Activated T-cell treated with anti-CD3 and anti-CD28 coated beads, Interleukin-2, amount 50 U/mL, for 4 hours (primary cell): Measurements from ENCODE around the gene KRTAP10-4. TPM values are rescaled to one million over a fixed set of nuclear protein-coding genes. Genes with fewer than 3 reads are reported as not detected.

Experiments
- ATAC-seq, 2 donors: fragments of 200-7000 bp; cut with Tn5 transposase; one replicate each; pipeline ENCODE4 v1.10.0; 2021
- DNase-seq: peaks from one replicate; pipeline ENCODE4 v3.0.0-alpha.2; 2020
- H3K27me3 Mint-ChIP-seq: one replicate; pipeline ENCODE4 v1.8.0; 2021; ENCODE audit warnings: low read depth, mixed read lengths
- H3K36me3 Mint-ChIP-seq: one replicate; pipeline ENCODE4 v1.8.0; 2022; ENCODE audit warnings: mixed read lengths; ENCODE audit not compliant: insufficient read depth
- H3K4me1 Mint-ChIP-seq: one replicate; pipeline ENCODE4 v1.8.0; 2021; ENCODE audit warnings: low read depth, mixed read lengths
- H3K4me3 Mint-ChIP-seq: one replicate; pipeline ENCODE4 v1.8.0; 2021; ENCODE audit warnings: mild to moderate bottlenecking, moderate library complexity, mixed read lengths
- H3K9me3 Mint-ChIP-seq: one replicate; pipeline ENCODE4 v1.8.0; 2021; ENCODE audit warnings: mixed read lengths
- total RNA-seq, 3 donors: library from RNA; stranded (reverse); gene quantifications; one replicate each; pipeline ENCODE4 v1.2.1, GENCODE V29; 2021

The KRTAP10-4 gene
- total RNA-seq, 3 donors from 2014 or later: not detected

DNA sequence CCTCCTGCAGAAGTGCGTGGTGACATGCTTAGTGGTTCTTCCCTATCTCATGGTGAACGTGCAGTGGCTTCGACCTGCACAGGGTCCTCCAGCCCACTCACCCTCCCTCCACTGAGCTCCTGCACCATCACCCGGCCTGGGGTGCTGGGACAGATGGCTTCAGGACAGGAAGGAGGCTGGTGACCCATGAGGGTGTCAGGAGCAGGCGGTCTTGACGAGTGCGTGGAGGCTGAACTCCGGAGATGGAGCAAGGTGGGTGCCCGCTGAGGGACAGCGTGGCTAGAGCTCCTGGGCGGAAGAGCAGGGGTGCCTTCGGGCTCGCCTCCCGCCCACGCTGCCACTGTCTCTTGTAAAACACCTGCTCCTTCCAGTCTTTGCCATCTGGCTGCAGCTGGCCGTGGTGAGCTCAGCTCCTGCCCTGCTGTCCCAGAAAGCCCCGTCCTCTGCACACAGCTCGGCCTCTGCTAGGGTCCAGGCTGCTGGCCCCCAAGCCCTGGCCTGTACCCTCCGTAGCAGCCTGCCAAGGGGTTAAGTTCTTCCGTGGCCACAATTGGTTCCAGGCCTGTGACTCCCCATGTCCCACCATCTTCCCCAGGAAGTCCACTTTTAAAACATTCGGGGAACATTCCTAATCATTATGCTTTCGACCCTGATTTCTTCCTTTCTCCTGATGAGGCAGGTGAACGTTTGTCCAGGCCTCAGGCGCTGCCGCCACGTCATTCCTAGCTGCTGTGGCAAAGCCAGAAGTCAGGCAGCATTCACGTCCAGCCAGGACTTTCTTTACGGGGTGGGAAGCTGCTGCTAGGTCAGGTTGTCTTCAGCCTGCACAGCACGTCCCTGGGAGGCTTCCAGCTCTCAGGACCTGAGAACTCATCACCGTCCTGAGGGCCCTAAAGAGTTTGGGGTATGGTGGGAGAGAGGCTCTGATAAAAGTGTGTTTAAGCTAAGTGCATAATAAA lies 41.6 kb upstream of the KRTAP10-4 start:
- no peak for ATAC-seq
- DNase-seq: no peak
- no peaks in the 10 kb centered on the region for H3K36me3 Mint-ChIP-seq

DNA sequence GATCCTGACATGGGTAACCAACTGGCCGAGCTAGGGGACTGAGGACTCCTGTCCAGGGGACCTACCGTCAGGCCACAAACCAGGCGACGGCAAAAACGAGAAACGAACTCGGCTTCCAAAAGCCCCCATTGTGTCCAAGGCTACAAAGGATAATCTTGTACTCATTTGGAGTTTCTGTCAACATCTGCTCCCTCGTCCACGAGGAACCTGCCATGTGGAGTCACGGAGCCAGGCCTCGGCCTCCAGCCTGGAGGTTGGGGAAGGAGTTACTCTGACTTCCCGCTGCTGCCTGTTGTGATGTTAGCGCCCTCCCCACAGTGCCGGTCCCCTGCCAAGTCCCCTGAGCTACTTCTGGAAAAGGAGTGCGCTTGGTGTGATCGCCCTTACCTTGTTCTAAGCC lies 40.8 kb upstream of the KRTAP10-4 start:
- no peaks in the 10 kb centered on the region for H3K36me3 Mint-ChIP-seq
- H3K9me3 Mint-ChIP-seq: no peaks in the 10 kb centered on the region
- H3K4me3 Mint-ChIP-seq: no peak overlapping the region
- H3K27me3 Mint-ChIP-seq: no peaks in the 10 kb centered on the region
- no peaks in the 10 kb centered on the region for H3K4me1 Mint-ChIP-seq
- ATAC-seq: no peak
- DNase-seq: no peak

More for the DNA sequence above, 41.6 kb upstream of the KRTAP10-4 start:
- Mint-ChIP-seq H3K9me3 (no peaks in the 10 kb centered on the region), H3K4me1 (no peaks in the 10 kb centered on the region), H3K4me3 (no peak overlapping the region), H3K27me3 (no peaks in the 10 kb centered on the region)

DNA sequence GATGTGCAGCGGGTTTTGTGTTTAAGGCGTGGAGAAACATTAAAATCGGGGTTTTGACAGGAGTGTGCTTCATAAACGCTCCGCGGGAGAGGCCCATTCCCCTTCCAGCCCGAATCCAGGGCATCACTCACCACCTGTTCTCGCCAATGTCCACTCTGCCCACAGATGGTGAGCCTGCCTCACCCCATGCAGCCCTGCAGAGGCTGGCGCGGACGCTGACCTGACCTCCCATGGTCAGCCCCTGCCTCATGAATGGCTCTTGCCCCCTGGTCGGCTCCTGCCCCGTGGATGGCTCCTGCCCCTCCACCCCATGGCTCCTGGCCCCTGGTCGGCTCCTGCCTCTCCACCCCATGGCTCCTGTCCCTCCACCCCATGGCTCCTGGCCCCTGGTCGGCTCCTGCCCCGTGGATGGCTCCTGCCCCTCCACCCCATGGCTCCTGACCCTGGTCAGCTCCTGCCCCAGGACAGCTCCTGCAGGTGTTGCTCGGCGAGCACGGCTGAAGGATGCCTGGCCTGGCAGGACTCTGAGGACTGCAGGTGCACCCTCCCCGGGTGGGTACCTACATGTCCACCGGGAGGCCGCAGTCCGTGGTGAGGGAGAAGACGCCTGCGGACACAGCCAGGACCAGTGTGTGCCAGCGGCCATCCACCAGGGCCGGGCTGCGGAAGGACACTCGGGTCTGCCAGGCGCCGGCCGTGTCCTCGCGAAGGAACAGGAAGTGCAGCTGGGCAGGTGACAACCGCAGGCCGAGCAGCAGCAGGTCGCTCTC lies 40.2 kb upstream of the KRTAP10-4 start:
- no peaks in the 10 kb centered on the region for H3K4me1 Mint-ChIP-seq
- H3K9me3 Mint-ChIP-seq: no peaks in the 10 kb centered on the region
- no peaks in the 10 kb centered on the region for H3K27me3 Mint-ChIP-seq
- DNase-seq (no peak), ATAC-seq (no peak)
- no peaks in the 10 kb centered on the region for H3K36me3 Mint-ChIP-seq
- H3K4me3 Mint-ChIP-seq: no peak overlapping the region

DNA sequence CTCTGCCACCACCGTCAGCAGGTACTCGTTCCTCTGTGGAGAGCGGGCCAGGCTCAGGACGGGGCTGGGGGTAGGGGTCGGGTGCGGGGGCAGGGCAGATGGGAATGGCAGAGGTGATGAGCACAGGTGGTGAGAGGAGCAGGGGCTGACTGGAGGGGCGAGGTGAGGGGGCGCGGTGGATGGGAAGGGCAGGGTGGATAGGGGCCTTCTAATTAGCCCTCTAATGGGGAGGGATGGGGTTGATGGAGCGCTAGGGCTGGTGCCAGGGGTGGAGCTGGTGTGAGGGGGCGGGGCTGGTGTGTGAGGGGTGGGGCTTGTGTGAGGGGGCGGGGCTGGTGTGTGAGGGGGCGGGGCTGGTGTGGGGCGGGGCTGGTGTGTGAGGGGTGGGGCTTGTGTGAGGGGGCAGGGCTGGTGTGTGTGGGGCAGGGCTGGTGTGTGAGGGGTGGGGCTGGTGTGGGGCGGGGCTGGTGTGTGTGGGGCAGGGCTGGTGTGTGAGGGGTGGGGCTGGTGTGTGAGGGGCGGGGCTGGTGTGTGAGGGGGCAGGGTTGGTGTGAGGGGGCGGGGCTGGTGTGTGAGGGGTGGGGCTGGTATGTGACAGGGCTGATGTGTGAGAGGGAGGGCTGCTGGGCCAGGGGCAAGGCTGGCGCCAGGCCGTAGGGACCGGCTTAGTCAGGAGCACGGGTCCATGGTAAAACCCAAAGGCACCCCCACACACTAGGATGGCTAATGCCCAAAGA lies 39.5 kb upstream of the KRTAP10-4 start:
- Mint-ChIP-seq H3K9me3 (no peaks in the 10 kb centered on the region), H3K4me3 (no peak overlapping the region), H3K36me3 (no peaks in the 10 kb centered on the region), H3K4me1 (no peaks in the 10 kb centered on the region), H3K27me3 (peaks cover 2% of the 10 kb centered on the region)
- ATAC-seq (no peak), DNase-seq (no peak)

DNA sequence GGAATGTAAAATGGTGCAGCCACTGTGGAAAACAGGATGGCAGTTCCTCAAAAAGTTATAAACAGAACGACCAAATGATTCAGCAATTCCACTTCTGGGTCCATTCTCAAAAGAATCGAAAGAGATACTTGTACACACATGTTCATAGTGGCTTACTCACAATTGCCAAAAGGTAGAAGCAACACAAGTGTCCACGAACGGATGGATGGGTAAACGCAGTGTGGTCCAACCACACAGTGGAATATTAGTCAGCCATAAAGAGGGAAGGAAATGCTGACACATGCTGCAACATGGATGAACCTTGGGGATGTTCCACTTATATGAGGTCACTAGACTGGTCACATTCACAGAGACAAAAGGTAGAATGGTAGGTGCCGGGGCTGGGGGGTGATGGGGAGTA lies 38.8 kb upstream of the KRTAP10-4 start:
- ATAC-seq: no peak
- no peaks in the 10 kb centered on the region for H3K4me1 Mint-ChIP-seq
- H3K27me3 Mint-ChIP-seq: peaks cover 2% of the 10 kb centered on the region
- no peak overlapping the region for H3K4me3 Mint-ChIP-seq
- no peak for DNase-seq
- no peaks in the 10 kb centered on the region for H3K36me3 Mint-ChIP-seq
- H3K9me3 Mint-ChIP-seq: no peaks in the 10 kb centered on the region

DNA sequence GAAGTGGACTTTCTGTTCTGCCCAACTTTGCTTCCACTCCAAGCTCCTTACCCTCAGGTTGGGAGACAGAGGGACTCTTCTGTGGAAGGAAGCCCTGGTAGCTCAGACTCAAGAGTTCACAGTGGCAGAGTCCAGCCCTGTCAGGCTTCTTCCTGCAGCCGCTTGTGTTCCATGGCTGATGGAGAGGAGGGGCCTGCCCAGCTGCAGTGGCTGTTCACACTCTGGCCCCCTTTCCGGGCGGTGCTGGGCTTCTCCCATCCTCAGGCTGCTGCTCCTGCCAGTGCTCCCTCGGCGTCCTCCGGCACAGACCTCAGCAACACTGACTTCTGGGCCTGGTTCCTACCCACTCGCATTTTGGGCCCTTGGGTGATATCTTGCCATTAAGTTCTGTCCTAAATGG lies 37.6 kb upstream of the KRTAP10-4 start:
- DNase-seq (no peak), ATAC-seq (no peak)
- H3K27me3 Mint-ChIP-seq: peaks cover 4% of the 10 kb centered on the region
- H3K4me3 Mint-ChIP-seq: no peak overlapping the region
- H3K4me1 Mint-ChIP-seq: no peaks in the 10 kb centered on the region
- no peaks in the 10 kb centered on the region for H3K36me3 Mint-ChIP-seq
- no peaks in the 10 kb centered on the region for H3K9me3 Mint-ChIP-seq

DNA sequence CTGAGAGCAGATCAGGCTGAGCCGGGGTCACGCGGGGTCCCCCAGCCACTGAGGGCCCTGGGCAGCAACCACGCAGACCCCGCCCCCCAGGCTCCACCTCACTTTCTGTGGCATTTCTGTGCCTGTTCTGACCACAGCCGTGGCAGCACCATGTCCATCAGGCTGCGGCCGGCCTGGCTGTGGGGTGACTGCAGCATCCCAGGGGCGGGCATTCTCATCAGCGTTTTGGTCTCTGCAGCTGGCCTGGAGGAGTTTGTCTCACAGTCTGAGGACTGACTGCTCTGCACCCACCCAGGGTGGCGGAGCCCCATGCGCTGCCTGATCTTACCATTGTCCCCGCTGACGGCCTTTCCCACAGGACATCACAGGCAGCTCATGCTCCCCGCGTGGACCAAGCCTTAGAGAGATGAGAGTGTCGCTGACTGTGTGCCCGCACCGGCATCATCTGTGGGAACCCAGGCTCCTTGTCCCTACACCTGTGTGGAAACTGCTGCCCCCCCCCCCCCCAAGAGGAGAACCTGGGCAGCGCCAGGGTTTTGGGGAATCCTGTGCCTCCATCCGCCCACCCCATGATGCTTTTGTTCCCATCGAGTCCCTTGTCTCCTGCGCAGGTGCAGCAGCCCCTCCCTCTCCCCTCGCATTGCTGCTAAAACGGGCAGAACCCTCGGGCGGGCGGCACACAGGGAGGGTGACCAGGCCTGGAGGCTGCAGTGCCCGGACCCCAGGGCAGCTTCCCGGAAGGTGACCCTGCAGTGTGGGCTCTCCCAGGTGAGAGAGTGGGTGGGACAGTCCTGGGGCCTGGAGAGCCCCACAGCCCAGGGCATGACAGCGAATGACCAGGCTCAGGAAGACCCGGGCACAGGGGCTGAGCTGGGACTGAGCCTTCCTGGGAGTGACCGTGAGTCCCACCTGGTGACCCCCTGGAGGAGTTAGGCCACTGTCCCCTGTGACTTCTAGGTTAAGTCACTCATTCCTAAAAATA lies 35.3 kb upstream of the KRTAP10-4 start:
- no peak for ATAC-seq
- H3K4me1 Mint-ChIP-seq: no peaks in the 10 kb centered on the region
- H3K36me3 Mint-ChIP-seq: no peaks in the 10 kb centered on the region
- no peaks in the 10 kb centered on the region for H3K9me3 Mint-ChIP-seq
- H3K27me3 Mint-ChIP-seq: peaks cover 4% of the 10 kb centered on the region
- no peak overlapping the region for H3K4me3 Mint-ChIP-seq
- DNase-seq: no peak

DNA sequence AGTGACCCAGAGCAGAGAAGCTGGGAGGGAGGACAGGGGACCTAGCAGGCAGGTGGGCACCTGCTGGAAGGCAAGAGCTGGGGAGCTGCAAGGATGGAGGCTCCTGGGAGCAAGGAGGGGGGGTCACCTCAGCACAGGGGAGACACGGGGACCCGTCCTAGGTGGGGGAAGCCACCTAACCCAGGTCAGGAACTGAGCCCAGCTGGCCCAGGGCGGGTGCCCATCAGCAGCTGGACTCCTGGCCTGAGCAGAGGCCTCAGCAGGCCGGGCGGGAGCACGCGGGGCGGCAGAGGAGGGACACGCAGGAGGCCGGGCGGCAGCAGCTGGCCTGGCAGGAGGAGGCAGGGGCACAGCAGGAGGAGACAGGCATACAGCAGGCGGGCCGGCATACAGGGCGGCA lies 34.5 kb upstream of the KRTAP10-4 start:
- H3K27me3 Mint-ChIP-seq: peaks cover 4% of the 10 kb centered on the region
- no peaks in the 10 kb centered on the region for H3K36me3 Mint-ChIP-seq
- no peaks in the 10 kb centered on the region for H3K4me1 Mint-ChIP-seq
- no peaks in the 10 kb centered on the region for H3K9me3 Mint-ChIP-seq
- ATAC-seq: no peak
- DNase-seq: no peak
- H3K4me3 Mint-ChIP-seq: no peak overlapping the region

DNA sequence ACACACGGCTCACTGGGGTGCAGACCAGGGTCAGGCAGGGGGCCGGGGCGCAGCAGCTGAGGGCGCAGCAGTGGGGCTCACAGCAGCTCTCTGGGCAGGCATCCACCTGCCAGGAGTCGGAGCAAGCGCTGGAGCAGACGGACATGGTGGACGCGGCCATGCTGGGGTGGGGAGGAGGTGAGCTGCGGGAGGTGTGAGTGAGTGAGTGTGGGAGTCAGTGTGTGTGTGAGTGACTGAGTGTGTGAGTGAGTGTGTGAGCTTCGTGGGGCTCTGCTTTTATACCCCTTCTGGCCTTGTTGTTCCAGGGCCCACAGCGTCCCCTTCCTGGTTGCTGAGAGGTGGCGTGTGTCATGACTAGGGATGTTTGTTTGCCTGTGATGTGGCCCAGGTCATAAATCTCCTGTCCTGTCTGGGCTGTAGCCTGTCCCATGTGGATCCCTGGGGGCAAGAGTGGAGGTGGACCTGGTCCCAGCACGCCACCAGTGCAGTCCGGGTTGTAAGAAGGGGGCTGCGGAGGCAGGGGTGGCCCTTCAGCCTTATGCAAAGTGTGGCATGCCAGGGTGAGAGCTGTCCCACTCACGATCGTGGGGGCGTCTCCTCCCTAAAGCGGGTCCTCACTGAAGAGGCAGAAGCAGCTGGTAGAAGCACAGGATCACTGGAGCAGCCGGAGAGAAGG lies 33.4 kb upstream of the KRTAP10-4 start, which contains the start of gene KRTAP10-1:
TSS of gene KRTAP10-1 (minus strand) at position 205 of the 676 bp plus-strand sequence. CDS start at position 160, 45 bp downstream.
- H3K9me3 Mint-ChIP-seq: no peaks in the 10 kb centered on the region
- no peak within 1 kb of the TSS for H3K4me3 Mint-ChIP-seq
- H3K27me3 Mint-ChIP-seq: peaks cover 4% of the 10 kb centered on the region
- DNase-seq (no peak), ATAC-seq (no peak)
- H3K4me1 Mint-ChIP-seq: no peaks in the 10 kb centered on the region
- H3K36me3 Mint-ChIP-seq: no peaks in the 10 kb centered on the region

DNA sequence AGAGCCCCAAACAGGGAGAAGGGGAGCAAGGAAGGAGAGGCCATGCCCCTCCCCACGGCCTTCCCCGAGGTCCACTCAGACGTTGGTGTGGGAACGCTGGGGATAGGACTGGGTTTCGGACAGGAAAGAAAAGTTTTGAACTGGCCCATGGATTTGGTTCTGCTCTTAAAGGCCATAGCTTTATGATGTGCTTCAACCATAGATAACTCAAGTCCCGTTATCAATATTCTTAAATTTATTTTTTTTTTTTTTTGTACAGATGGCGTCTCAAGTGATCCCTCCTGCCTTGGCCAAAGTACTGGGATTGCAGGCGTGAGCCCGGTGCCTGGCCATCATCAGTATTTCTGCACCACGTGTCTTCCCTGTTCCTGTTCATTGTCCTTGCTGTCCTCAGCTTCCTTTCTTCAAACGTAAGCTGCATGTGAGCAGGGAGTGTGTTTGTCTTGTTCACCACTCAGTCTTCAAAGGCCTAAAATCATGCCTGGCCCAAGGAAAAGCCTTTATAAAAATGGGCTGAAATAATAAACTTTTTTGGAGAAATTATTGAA lies 32.7 kb upstream of the KRTAP10-4 start:
- Mint-ChIP-seq H3K36me3 (peaks cover 3% of the 10 kb centered on the region), H3K9me3 (peaks cover 5% of the 10 kb centered on the region), H3K4me1 (no peaks in the 10 kb centered on the region), H3K27me3 (peaks cover 4% of the 10 kb centered on the region), H3K4me3 (no peak overlapping the region)
- ATAC-seq: no peak
- no peak for DNase-seq

DNA sequence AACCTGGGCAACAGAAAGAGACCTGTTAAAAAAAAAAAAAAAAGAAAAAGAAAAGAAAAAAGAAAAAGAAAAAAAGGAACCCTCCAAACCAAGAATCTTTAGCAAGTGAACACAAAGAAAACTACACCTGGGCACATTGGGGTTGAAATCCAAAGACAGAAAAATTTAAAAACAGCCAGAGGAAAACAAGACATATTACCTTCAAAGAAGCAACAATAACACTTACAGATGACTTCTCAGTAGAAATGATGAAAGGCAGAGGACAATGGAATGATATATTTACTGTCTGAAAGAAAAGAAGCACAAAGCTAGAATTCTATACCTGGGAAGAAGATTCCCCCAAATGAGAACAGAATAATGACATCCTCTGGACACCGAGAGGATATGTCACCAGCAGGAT lies 30.8 kb upstream of the KRTAP10-4 start:
- no peak for ATAC-seq
- Mint-ChIP-seq H3K36me3 (peaks cover 13% of the 10 kb centered on the region), H3K27me3 (peaks cover 4% of the 10 kb centered on the region), H3K9me3 (peaks cover 18% of the 10 kb centered on the region), H3K4me3 (no peak overlapping the region), H3K4me1 (peaks cover 10% of the 10 kb centered on the region)
- no peak for DNase-seq

DNA sequence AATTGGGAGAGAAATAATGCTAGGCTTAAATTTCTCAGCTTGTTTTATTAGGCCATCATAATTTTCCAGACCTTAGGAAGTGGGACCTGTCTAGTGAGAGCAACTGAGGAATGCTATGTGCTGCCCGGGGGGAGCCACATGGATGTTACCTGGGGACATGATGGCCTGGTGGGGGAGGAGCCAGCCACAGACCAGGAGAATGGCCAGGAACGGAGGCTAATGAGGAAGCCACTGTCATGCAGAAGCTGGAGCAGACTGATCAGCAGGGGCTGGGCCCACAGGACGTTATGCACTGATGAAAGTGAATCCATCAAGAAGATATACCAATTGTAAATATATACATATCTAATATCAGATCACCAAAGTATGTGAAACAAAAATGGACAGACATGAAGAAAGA lies 29.0 kb upstream of the KRTAP10-4 start:
- DNase-seq: no peak
- ATAC-seq: no peak
- H3K9me3 Mint-ChIP-seq: peaks cover 19% of the 10 kb centered on the region
- H3K4me1 Mint-ChIP-seq: peaks cover 23% of the 10 kb centered on the region
- H3K36me3 Mint-ChIP-seq: peaks cover 15% of the 10 kb centered on the region
- peaks cover 2% of the 10 kb centered on the region for H3K27me3 Mint-ChIP-seq
- H3K4me3 Mint-ChIP-seq: no peak overlapping the region
